Osteoblast (primary cell): ENCODE measurements around the gene VPS25. TPM values are rescaled to one million over a fixed set of nuclear protein-coding genes. Genes with fewer than 3 reads are reported as not detected.
A peak's percentile ranks its signal among the peaks of the same experiment; 100 is the strongest.

Experiments used
- DNase-seq: peaks from one replicate; pipeline ENCODE4 v3.0.0; 2011; ENCODE audit warnings: low spot score, mixed read lengths; ENCODE audit not compliant: insufficient read length; ENCODE audit errors: missing footprints
- H2AFZ ChIP-seq: 2 replicates; pipeline ENCODE4 v1.6.0; 2011; ENCODE audit warnings: mild to moderate bottlenecking, low read length
- H3K27ac ChIP-seq: 2 replicates; pipeline ENCODE4 v1.5.1; 2011; ENCODE audit warnings: mild to moderate bottlenecking, low read depth, low read length, moderate library complexity
- H3K27me3 ChIP-seq: 2 replicates; pipeline ENCODE4 v1.6.0; 2012; ENCODE audit warnings: mild to moderate bottlenecking, control low read depth, inconsistent platforms, low read length, moderate library complexity; ENCODE audit not compliant: insufficient read depth
- H3K36me3 ChIP-seq: 2 replicates; pipeline ENCODE4 v1.5.1; 2011; ENCODE audit warnings: mild to moderate bottlenecking, low read length, control low read depth, moderate library complexity; ENCODE audit not compliant: insufficient read depth
- H3K4me1 ChIP-seq: 2 replicates; pipeline ENCODE4 v1.5.1; 2011; ENCODE audit warnings: mild to moderate bottlenecking, low read length, control low read depth, moderate library complexity; ENCODE audit not compliant: insufficient read depth
- H3K4me2 ChIP-seq: 2 replicates; pipeline ENCODE4 v1.6.0; 2011; ENCODE audit warnings: mild to moderate bottlenecking, low read length; ENCODE audit not compliant: insufficient read depth
- H3K4me3 ChIP-seq: fragments of 200-600 bp; sonication (generic); 3 replicates; pipeline ENCODE4 v1.5.1; 2012; ENCODE audit warnings: mild to moderate bottlenecking, low read length, inconsistent platforms; ENCODE audit not compliant: insufficient read depth
- H3K79me2 ChIP-seq: 2 replicates; pipeline ENCODE4 v1.6.0; 2012; ENCODE audit warnings: mild to moderate bottlenecking, low read length, control low read depth, inconsistent platforms; ENCODE audit not compliant: insufficient read depth
- H3K9me3 ChIP-seq: 2 replicates; pipeline ENCODE4 v1.5.1; 2011; ENCODE audit warnings: low read depth, low read length, control low read depth
- H4K20me1 ChIP-seq: 2 replicates; pipeline ENCODE4 v1.6.0; 2012; ENCODE audit warnings: mild to moderate bottlenecking, low read length, control low read depth; ENCODE audit not compliant: insufficient read depth
- total RNA-seq: library from RNA; depleted of rRNA; stranded (reverse); fragments of >200 nt; gene quantifications from 2 replicates; pipeline ENCODE4 v1.2.3, GENCODE V29; 2012
- TF ChIP-seq, protein P1 (sequence below): IDR thresholded peaks from 2 replicates; pipeline ENCODE4 v1.5.1; 2011; ENCODE audit warnings: mild to moderate bottlenecking, low read depth, low read length, moderate library complexity; ENCODE audit errors: extremely low read depth

VPS25 gene
- total RNA-seq, 1 donor, result 46.7 TPM

DNA sequence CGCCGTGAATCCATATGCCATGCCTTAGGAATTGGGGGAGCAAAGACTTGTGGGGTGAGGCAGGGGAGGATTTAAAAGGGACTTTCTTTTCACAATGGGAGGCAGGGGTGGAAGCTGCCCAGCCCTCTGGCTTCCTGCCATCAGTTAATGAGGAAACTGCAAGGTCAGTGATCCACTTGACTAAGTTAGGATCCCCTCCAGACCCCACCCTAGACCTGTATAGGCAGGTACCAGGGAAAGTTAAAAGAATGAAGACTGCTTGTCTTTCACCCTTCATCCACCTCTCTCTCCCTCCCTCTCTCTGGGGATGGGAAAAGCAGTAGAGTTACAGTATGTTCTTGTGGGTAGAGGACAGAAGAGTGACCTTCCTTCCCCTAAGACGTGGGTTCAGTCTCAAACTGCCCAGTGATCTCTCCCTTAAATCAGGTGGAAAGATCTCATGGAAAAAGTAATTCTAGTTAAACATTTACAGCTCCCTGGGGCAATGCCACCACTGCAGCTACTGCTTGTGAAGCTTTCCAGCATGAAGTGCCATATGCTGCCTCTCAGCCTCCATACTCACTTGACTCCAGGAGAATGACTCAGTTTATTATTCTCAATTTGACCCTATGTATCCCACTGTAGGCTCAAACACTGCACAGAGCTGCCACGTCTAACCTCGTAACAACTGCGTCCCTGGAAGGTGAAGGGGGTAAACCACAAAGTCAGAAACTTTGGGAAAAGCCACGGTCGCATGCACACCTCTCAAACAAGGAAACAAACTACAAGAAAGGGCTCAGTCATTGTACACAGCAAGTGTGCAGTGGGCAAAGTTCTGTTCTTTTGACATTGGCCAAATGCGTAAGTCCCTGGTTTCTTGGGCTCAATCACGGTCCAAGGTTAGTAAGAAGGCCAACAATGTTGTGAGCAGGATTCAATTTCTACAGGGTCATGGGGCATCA lies 24.1 kb downstream of the VPS25 start:
- no peaks in the 10 kb centered on the region for H3K9me3 ChIP-seq
- peaks cover 16% of the 10 kb centered on the region for H3K4me1 ChIP-seq
- TF ChIP-seq, protein P1, sequence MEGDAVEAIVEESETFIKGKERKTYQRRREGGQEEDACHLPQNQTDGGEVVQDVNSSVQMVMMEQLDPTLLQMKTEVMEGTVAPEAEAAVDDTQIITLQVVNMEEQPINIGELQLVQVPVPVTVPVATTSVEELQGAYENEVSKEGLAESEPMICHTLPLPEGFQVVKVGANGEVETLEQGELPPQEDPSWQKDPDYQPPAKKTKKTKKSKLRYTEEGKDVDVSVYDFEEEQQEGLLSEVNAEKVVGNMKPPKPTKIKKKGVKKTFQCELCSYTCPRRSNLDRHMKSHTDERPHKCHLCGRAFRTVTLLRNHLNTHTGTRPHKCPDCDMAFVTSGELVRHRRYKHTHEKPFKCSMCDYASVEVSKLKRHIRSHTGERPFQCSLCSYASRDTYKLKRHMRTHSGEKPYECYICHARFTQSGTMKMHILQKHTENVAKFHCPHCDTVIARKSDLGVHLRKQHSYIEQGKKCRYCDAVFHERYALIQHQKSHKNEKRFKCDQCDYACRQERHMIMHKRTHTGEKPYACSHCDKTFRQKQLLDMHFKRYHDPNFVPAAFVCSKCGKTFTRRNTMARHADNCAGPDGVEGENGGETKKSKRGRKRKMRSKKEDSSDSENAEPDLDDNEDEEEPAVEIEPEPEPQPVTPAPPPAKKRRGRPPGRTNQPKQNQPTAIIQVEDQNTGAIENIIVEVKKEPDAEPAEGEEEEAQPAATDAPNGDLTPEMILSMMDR, result no peak
- peak overlapping the region; percentile 92 for H3K4me3 ChIP-seq
- peaks cover 5% of the 10 kb centered on the region for H3K36me3 ChIP-seq
- H2AFZ ChIP-seq, result no peak overlapping the region
- peak; percentile 56 for DNase-seq
- H3K27ac ChIP-seq, result peak overlapping the region; percentile 77
- no peaks in the 10 kb centered on the region for H3K27me3 ChIP-seq
- H3K4me2 ChIP-seq, result peak overlapping the region; percentile 88
- H3K79me2 ChIP-seq, result peaks cover 18% of the 10 kb centered on the region
- H4K20me1 ChIP-seq, result no peaks in the 10 kb centered on the region

DNA sequence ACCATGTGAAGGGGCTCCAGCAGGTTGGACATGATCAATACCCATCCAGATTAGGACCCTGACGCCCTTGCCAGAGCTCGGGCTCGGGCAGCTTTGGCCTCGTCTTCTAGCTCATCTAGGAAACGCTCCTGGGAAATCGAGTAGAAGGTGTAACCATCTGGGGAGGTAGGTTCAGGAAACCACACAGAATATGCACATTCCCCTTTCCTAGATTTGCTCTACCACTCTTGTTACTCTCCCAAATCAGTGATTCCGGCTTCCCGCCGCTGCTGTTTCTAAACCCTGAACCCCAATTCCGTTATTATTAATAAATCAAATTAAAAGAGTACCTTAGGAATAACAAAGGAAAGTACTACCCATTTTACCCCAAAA lies 24.7 kb downstream of the VPS25 start:
- Histone ChIP-seq H3K27me3 (no peaks in the 10 kb centered on the region), H3K27ac (peak overlapping the region; percentile 77), H3K79me2 (peaks cover 18% of the 10 kb centered on the region), H2AFZ (peak overlapping the region; percentile 97), H3K36me3 (peaks cover 5% of the 10 kb centered on the region), H3K4me2 (peak overlapping the region; percentile 88), H3K4me1 (peaks cover 16% of the 10 kb centered on the region), H3K9me3 (no peaks in the 10 kb centered on the region), H3K4me3 (peak overlapping the region; percentile 92), H4K20me1 (no peaks in the 10 kb centered on the region)
- TF ChIP-seq, protein P1, result no peak
- peak; percentile 30 for DNase-seq

DNA sequence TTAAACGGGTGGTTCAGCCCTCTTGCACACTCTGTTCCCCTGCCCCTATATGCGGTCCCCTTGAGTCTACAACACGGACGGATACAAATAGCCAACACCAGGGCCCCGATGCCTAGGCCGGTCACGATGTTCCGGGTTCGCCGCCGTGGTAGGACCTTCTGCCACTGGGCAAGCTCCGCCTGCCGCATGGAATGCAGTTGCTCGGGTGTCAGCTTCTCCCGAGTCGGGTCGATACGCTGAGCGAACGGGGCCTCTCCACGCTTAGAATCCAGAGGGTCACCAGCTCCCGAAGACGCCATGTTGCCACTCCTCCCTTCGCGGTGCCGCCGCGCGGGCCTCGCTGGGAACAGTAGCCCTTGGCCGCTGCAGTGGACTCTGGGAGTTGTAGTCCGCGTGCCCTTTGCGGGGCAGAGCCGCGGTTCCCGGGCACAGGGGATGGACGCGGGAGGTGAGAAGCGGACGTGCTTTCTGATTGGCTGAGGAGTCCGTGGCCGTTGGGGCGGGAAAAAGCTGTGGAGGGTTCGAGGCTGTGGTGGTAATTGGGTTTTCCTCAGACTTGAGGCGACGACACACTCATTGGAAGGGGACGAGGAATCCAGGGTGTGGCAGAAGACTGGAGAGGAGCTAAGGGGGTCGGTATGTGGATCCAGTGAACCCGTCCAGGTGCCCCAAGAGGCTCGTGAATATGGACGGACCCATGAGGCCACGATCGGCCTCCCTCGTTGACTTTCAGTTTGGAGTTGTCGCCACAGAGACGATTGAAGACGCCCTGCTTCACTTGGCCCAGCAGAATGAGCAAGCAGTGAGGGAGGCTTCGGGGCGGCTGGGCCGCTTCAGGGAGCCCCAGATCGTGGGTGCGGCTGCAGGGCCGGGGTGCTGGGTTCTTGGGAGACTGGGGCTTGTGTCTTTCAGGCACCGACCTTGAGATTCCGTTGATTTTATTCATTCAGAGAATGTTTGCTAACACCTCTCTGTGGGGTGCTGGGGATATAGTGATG lies 25.4 kb downstream of the VPS25 start, which contains the start of the genes CNTD1 and COA3:
Gene CNTD1, plus strand, starts transcription at position 479 of the 998 bp plus-strand sequence. Its CDS starts 207 bp downstream, at position 686.
Gene COA3, minus strand, starts transcription at position 322 of the 998 bp plus-strand sequence. Its CDS starts 23 bp downstream, at position 299.
- H3K4me1 ChIP-seq, result peaks cover 16% of the 10 kb centered on the region
- no peaks in the 10 kb centered on the region for H3K27me3 ChIP-seq
- peak within 1 kb of the TSS; percentile 88 for H3K4me2 ChIP-seq
- peak within 1 kb of the TSS; percentile 92 for H3K4me3 ChIP-seq
- peak within 1 kb of the TSS; percentile 77 for H3K27ac ChIP-seq
- H3K9me3 ChIP-seq, result no peaks in the 10 kb centered on the region
- DNase-seq, result peak; percentile 97
- peaks cover 18% of the 10 kb centered on the region for H3K79me2 ChIP-seq
- no peaks in the 10 kb centered on the region for H4K20me1 ChIP-seq
- TF ChIP-seq, protein P1, result no peak
- H3K36me3 ChIP-seq, result peaks cover 5% of the 10 kb centered on the region
- H2AFZ ChIP-seq, result peak within 1 kb of the TSS; percentile 97
